ENCODE measurements around the gene LIX1. TPM values are rescaled to one million over a fixed set of nuclear protein-coding genes. Genes with fewer than 3 reads are reported as not detected.

The LIX1 gene
- total and polyA plus RNA-seq, 2 of the 8 experiments (the other 6 are each of a cell fraction or from before 2014, with no cell fraction given) = 0.26 to 0.45 TPM

DNA sequence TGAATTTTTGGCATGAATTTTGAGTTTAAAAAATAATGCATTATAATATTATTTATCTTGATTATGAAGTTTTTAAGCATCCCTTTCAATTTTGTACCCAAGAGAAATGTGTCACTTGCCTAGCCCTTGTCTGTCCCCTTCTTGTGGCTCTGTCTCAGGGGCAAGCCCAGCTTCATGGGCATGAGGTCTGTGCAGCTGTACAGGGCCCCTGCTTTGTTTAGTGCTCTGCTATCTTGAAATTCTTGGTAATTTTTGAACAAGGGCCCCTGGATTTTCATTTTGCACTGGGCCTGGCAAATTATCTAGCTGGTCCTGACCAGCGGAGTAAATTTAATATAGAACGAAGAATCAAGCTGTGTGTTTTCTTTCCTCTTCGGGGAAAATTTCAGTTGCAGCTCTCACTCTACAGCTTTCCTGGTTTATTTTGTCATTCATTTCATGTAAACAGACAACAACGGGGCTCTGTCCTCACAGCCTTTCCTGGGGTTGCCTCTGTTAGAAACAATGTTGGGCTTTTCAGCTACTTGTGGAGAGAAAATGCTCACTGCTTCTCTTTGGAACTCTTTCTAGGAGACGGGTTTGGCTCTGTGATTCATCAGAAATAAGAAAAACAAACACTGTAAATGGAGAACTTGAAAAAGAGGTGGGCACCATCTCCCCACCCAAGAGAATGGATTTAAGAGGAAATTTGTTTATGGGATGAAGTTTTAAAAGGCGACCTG, 41.1 kb downstream of the LIX1 start (continued):
- TF ChIP-seq CTBP2 (IDR thresholded peaks at IDR 0.05; ENCODE audit: borderline replicate concordance, insufficient read depth, insufficient read length, low read length) (no peak), RNF2 (IDR thresholded peaks at IDR 0.05; ENCODE audit: borderline replicate concordance, low read depth, low read length, missing control alignments, poor library complexity, severe bottlenecking) (no peak), SUZ12 (IDR thresholded peaks at IDR 0.05; ENCODE audit: low read length) (no peak)
- TF ChIP-seq, protein P1, sequence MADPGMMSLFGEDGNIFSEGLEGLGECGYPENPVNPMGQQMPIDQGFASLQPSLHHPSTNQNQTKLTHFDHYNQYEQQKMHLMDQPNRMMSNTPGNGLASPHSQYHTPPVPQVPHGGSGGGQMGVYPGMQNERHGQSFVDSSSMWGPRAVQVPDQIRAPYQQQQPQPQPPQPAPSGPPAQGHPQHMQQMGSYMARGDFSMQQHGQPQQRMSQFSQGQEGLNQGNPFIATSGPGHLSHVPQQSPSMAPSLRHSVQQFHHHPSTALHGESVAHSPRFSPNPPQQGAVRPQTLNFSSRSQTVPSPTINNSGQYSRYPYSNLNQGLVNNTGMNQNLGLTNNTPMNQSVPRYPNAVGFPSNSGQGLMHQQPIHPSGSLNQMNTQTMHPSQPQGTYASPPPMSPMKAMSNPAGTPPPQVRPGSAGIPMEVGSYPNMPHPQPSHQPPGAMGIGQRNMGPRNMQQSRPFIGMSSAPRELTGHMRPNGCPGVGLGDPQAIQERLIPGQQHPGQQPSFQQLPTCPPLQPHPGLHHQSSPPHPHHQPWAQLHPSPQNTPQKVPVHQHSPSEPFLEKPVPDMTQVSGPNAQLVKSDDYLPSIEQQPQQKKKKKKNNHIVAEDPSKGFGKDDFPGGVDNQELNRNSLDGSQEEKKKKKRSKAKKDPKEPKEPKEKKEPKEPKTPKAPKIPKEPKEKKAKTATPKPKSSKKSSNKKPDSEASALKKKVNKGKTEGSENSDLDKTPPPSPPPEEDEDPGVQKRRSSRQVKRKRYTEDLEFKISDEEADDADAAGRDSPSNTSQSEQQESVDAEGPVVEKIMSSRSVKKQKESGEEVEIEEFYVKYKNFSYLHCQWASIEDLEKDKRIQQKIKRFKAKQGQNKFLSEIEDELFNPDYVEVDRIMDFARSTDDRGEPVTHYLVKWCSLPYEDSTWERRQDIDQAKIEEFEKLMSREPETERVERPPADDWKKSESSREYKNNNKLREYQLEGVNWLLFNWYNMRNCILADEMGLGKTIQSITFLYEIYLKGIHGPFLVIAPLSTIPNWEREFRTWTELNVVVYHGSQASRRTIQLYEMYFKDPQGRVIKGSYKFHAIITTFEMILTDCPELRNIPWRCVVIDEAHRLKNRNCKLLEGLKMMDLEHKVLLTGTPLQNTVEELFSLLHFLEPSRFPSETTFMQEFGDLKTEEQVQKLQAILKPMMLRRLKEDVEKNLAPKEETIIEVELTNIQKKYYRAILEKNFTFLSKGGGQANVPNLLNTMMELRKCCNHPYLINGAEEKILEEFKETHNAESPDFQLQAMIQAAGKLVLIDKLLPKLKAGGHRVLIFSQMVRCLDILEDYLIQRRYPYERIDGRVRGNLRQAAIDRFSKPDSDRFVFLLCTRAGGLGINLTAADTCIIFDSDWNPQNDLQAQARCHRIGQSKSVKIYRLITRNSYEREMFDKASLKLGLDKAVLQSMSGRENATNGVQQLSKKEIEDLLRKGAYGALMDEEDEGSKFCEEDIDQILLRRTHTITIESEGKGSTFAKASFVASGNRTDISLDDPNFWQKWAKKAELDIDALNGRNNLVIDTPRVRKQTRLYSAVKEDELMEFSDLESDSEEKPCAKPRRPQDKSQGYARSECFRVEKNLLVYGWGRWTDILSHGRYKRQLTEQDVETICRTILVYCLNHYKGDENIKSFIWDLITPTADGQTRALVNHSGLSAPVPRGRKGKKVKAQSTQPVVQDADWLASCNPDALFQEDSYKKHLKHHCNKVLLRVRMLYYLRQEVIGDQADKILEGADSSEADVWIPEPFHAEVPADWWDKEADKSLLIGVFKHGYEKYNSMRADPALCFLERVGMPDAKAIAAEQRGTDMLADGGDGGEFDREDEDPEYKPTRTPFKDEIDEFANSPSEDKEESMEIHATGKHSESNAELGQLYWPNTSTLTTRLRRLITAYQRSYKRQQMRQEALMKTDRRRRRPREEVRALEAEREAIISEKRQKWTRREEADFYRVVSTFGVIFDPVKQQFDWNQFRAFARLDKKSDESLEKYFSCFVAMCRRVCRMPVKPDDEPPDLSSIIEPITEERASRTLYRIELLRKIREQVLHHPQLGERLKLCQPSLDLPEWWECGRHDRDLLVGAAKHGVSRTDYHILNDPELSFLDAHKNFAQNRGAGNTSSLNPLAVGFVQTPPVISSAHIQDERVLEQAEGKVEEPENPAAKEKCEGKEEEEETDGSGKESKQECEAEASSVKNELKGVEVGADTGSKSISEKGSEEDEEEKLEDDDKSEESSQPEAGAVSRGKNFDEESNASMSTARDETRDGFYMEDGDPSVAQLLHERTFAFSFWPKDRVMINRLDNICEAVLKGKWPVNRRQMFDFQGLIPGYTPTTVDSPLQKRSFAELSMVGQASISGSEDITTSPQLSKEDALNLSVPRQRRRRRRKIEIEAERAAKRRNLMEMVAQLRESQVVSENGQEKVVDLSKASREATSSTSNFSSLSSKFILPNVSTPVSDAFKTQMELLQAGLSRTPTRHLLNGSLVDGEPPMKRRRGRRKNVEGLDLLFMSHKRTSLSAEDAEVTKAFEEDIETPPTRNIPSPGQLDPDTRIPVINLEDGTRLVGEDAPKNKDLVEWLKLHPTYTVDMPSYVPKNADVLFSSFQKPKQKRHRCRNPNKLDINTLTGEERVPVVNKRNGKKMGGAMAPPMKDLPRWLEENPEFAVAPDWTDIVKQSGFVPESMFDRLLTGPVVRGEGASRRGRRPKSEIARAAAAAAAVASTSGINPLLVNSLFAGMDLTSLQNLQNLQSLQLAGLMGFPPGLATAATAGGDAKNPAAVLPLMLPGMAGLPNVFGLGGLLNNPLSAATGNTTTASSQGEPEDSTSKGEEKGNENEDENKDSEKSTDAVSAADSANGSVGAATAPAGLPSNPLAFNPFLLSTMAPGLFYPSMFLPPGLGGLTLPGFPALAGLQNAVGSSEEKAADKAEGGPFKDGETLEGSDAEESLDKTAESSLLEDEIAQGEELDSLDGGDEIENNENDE (IDR thresholded peaks at IDR 0.05; ENCODE audit: insufficient replicate concordance, low read length) = no peak
- TF ChIP-seq, protein P2, sequence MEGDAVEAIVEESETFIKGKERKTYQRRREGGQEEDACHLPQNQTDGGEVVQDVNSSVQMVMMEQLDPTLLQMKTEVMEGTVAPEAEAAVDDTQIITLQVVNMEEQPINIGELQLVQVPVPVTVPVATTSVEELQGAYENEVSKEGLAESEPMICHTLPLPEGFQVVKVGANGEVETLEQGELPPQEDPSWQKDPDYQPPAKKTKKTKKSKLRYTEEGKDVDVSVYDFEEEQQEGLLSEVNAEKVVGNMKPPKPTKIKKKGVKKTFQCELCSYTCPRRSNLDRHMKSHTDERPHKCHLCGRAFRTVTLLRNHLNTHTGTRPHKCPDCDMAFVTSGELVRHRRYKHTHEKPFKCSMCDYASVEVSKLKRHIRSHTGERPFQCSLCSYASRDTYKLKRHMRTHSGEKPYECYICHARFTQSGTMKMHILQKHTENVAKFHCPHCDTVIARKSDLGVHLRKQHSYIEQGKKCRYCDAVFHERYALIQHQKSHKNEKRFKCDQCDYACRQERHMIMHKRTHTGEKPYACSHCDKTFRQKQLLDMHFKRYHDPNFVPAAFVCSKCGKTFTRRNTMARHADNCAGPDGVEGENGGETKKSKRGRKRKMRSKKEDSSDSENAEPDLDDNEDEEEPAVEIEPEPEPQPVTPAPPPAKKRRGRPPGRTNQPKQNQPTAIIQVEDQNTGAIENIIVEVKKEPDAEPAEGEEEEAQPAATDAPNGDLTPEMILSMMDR (IDR thresholded peaks at IDR 0.05; ENCODE audit: control extremely low read depth in 1 of 3, insufficient read depth in 1 of 3, low read depth in 1 of 3, low read length in 3 of 3) = no peak
